Mucosa of descending colon (tissue), 3 donors: ENCODE results near the gene NUP42. TPM values are rescaled to one million over a fixed set of nuclear protein-coding genes. Genes with fewer than 3 reads are reported as not detected.
"Not testable (repeated sequence)": the region's sequence is repeated elsewhere in the genome, so short reads cannot be mapped to it uniquely, and the experiment has no call there.

Experiments used
- ATAC-seq: fragments of 200-7000 bp; cut with Tn5 transposase; one replicate; pipeline ENCODE4 v1.9.1; 2020; ENCODE audit warnings: mild to moderate bottlenecking, moderate library complexity
- DNase-seq, 3 donors: peaks; one replicate each; pipeline ENCODE4 v3.0.0-alpha.2; 2020
- H3K36me3 ChIP-seq: fragments of 200-600 bp; one replicate; pipeline ENCODE4 v1.8.0; 2021; ENCODE audit warnings: low read depth, mild to moderate bottlenecking
- H3K4me1 ChIP-seq: fragments of 200-600 bp; one replicate; pipeline ENCODE4 v1.8.0; 2021; ENCODE audit warnings: low read depth, mild to moderate bottlenecking
- H3K4me3 ChIP-seq: fragments of 200-600 bp; one replicate; pipeline ENCODE4 v1.8.0; 2021; ENCODE audit warnings: mild to moderate bottlenecking
- H3K9me3 ChIP-seq: fragments of 200-600 bp; one replicate; pipeline ENCODE4 v1.8.0; 2021; ENCODE audit warnings: mild to moderate bottlenecking
- intact Hi-C, 2 donors: fragments of 100-400 bp; cut with DNase I in 1 of 2; cut with micrococcal nuclease in 1 of 2; formaldehyde crosslinking; loops; one replicate each; pipeline versions ENCODE4 v1.11.0 to v1.11.1; 2022; cut with DNase I, micrococcal nuclease
- total RNA-seq, 3 donors: library from RNA; stranded (reverse); fragmentation: NEBNext Ultra II Directional in 2 of 3; extraction: Animal tissue kit (Norgen Biotek cat#: 25700) in 2 of 3; gene quantifications; one replicate each; pipeline versions ENCODE4 v1.2.1 to v1.2.4, GENCODE V29; 2021 to 2023
- TF ChIP-seq, protein P1 (sequence below): fragments of 200-600 bp; IDR thresholded peaks from one replicate; pipeline ENCODE4 v1.8.0; 2022; ENCODE audit warnings: antibody characterized with exemption, mild to moderate bottlenecking
- donor health status: DM: no; HTN: no; CAD: no; lungs with moderate emphysema.
- donor health status: DM: no; HTN: no; CAD: no.
- donor health status: DM: no; HTN: yes; CAD: no.

NUP42 gene
- total RNA-seq, 3 donors from 2014 or later, result 26.6 to 34.1 (median 27.6) TPM

DNA sequence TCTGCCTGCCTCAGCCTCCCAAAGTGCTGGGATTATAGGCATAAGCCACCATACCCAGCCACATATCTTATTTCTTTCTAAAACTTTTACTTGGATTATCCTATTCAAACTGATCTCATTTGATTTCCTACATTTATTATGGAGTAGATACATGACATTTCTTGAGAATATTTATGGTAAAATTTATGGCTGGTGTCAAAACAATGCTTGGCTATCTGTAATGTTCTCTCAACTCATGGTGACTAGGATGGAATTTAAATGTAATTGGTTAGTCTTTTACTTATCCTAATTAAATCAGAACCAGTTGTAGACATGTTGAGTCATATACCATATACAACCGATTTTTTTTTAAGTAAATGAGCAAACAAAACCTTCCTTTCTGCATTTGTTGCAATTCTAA, 4.1 kb downstream of the NUP42 start:
- no peaks in the 10 kb centered on the region for H3K36me3 ChIP-seq
- TF ChIP-seq, protein P1, sequence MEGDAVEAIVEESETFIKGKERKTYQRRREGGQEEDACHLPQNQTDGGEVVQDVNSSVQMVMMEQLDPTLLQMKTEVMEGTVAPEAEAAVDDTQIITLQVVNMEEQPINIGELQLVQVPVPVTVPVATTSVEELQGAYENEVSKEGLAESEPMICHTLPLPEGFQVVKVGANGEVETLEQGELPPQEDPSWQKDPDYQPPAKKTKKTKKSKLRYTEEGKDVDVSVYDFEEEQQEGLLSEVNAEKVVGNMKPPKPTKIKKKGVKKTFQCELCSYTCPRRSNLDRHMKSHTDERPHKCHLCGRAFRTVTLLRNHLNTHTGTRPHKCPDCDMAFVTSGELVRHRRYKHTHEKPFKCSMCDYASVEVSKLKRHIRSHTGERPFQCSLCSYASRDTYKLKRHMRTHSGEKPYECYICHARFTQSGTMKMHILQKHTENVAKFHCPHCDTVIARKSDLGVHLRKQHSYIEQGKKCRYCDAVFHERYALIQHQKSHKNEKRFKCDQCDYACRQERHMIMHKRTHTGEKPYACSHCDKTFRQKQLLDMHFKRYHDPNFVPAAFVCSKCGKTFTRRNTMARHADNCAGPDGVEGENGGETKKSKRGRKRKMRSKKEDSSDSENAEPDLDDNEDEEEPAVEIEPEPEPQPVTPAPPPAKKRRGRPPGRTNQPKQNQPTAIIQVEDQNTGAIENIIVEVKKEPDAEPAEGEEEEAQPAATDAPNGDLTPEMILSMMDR, result no peak
- no peaks in the 10 kb centered on the region for H3K9me3 ChIP-seq
- DNase-seq, result no peak
- H3K4me1 ChIP-seq, result peaks cover 7% of the 10 kb centered on the region
- H3K4me3 ChIP-seq, result no peak overlapping the region
- intact Hi-C loops, result loop anchor here in 1 of 2 donors (10.0 kb wide), 1 partner anchor 81 kb away; the partner anchor contains the start of gene KLHL7
- no peak for ATAC-seq

DNA sequence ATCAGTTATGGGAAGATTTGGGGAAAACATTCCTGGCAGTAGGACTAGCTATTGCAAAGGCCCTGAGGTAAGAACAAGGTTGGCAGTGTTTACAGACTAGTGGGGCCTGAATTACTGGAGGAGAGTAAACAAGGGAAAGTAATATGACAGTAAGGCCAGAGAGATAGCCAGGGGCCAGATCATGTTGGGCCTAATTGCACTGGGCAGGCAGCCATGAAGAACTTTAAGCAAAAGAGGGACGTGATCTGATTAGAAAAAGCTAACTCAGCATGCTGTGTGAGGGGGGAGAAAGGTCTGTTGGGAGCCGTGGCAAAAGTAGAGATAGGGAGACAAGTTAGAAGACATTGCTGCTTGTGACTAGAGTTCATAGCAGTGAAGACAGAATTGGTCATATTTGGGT, 9.2 kb downstream of the NUP42 start:
- no peak for ATAC-seq
- Histone ChIP-seq H3K9me3 (no peaks in the 10 kb centered on the region), H3K4me1 (no peaks in the 10 kb centered on the region), H3K4me3 (no peak overlapping the region), H3K36me3 (no peaks in the 10 kb centered on the region)
- no peak for DNase-seq
- intact Hi-C loops, result no loop called here
- TF ChIP-seq, protein P1, result no peak

DNA sequence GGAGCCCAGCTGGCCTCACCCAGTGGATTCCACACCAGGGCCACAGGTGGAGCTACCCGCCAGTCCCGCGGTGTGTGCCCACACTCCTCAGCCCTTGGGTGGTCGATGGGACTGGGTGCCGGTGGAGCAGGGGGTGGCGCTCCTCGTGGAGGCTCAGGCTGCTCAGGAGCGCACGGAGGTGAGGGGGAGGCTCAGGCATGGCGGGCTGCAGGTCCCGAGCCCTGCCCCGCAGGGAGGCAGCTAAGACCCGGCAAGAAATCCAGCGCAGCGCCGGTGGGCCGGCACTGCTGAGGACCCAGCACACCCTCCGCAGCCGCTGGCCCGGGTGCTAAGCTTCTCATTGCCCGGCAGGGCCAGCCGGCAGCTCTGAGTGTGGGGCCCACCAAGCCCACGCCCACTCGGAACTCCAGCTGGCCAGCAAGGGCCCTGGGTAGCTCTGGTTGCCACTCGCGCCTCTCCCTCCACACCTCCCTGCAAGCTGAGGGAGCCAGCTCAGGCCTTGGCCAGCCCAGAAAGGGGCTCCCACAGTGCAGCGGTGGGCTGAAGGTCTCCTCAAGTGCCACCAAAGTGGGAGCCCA, 11.9 kb downstream of the NUP42 start:
- H3K36me3 ChIP-seq, ATAC-seq, H3K4me3 ChIP-seq, intact Hi-C loops, H3K4me1 ChIP-seq, H3K9me3 ChIP-seq, DNase-seq: not testable (repeated sequence)

DNA sequence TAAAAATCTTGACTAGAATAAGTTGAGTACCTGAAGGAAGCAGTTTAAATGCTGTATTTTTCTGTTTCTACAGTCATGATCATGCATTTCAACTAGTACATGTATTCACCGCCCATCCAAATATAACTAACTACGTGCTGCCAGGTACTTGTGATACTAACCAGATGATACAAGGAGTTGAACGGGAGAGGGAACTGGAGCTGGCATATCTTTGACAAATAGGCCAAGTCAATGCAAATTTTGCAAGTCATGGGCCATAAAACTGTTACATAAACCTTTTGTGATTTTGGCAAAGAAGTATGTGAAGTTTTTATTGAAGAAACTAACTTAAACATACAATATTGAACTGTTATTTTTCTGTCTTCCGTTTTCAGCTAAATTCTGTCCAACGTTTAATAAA, 14.5 kb downstream of the NUP42 start:
- no peaks in the 10 kb centered on the region for H3K4me1 ChIP-seq
- intact Hi-C loops, result no loop called here
- DNase-seq, result no peak
- H3K4me3 ChIP-seq, result no peak overlapping the region
- no peak for ATAC-seq
- H3K36me3 ChIP-seq, result no peaks in the 10 kb centered on the region
- TF ChIP-seq, protein P1, result no peak
- H3K9me3 ChIP-seq, result no peaks in the 10 kb centered on the region

DNA sequence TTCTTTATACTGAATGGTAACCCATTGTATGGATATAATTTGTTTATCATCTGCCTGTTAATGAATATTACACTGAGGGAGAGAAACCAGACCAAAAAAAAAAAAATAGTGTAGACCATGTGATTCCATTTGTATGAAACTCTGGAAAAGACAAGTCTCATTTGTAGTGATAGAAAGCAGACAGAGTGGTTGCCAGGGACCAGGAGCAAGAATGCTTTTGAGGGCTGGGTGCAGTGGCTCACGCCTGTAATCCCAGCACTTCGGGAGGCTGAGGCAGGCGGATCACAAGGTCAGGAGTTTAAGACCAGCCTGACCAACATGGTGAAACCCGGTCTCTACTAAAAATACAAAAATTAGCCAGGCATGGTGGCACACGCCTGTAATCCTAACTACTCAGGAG, 15.9 kb downstream of the NUP42 start:
- H3K4me3 ChIP-seq, intact Hi-C loops, ATAC-seq, H3K36me3 ChIP-seq, H3K4me1 ChIP-seq, DNase-seq, H3K9me3 ChIP-seq: not testable (repeated sequence)

DNA sequence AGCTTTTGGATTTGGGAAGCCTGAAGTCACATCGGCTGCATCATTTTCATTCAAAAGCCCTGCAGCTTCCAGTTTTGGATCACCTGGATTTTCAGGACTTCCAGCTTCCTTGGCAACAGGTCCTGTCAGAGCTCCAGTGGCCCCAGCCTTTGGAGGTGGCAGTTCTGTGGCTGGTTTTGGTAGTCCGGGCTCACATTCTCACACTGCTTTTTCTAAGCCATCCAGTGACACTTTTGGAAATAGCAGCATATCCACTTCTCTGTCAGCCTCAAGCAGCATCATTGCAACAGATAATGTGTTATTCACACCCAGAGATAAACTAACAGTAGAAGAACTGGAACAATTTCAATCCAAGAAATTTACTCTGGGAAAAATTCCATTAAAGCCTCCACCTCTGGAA, 18.5 kb downstream of the NUP42 start:
- ATAC-seq, result no peak
- Histone ChIP-seq H3K4me3 (no peak overlapping the region), H3K9me3 (no peaks in the 10 kb centered on the region), H3K4me1 (no peaks in the 10 kb centered on the region), H3K36me3 (no peaks in the 10 kb centered on the region)
- TF ChIP-seq, protein P1, result no peak
- intact Hi-C loops, result no loop called here
- DNase-seq, result no peak

DNA sequence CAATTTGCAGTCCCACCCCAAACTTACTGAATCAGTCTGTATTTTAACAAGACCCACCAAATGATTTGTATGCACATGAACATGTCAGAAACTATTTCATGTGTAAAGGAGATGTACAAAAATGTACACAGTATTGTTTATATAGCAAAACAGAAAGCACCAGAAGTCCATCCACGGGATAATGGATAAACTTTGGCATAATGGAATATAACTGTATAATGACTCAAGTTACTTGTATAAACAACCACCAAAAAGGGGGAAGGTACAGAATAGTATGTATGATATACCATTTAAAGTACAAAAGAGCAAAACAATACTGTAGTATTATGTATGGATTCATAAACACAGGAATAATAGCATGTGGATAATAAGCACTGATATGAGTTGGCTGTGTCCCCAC, 22.4 kb downstream of the NUP42 start:
- DNase-seq (no peak), ATAC-seq (no peak)
- TF ChIP-seq, protein P1, result no peak
- no peaks in the 10 kb centered on the region for H3K9me3 ChIP-seq
- H3K36me3 ChIP-seq, result no peaks in the 10 kb centered on the region
- no peaks in the 10 kb centered on the region for H3K4me1 ChIP-seq
- intact Hi-C loops, result no loop called here
- no peak overlapping the region for H3K4me3 ChIP-seq
